GM10266 (cell line): Measurements from ENCODE around the gene UNC5A.

Experiments
- DNase-seq: peaks from one replicate; pipeline ENCODE4 v3.0.0; 2012; ENCODE audit errors: extremely low spot score
- CTCF ChIP-seq: IDR thresholded peaks from 2 replicates; pipeline ENCODE4 v1.5.1; 2012; ENCODE audit warnings: mild to moderate bottlenecking, low read depth; ENCODE audit not compliant: control insufficient read depth, insufficient read depth; ENCODE audit errors: missing control alignments

Gene UNC5A

GRCh38 chr5:176837707-176838115 lies 27.4 kb downstream of the UNC5A start:
- DNase-seq: peak; percentile 83
- no peak for TF ChIP-seq CTCF

GRCh38 chr5:176843673-176844072 lies 33.3 kb downstream of the UNC5A start:
- no peak for TF ChIP-seq CTCF
- no peak for DNase-seq

- no peak for TF ChIP-seq CTCF
- no peak for DNase-seq
These were observed 33.9 kb downstream of the UNC5A start for GRCh38 chr5:176844281-176844680.

- no peak for DNase-seq
These were observed 34.5 kb downstream of the UNC5A start for GRCh38 chr5:176844706-176845391.

GRCh38 chr5:176845392-176845713 lies 35.0 kb downstream of the UNC5A start:
- no peak for TF ChIP-seq CTCF

More at GRCh38 chr5:176844706-176845391, 34.5 kb downstream of the UNC5A start:
- no peak for TF ChIP-seq CTCF

GRCh38 chr5:176846335-176847140 lies 36.2 kb downstream of the UNC5A start:
- no peak for DNase-seq
- TF ChIP-seq CTCF: no peak

More at GRCh38 chr5:176845392-176845713, 35.0 kb downstream of the UNC5A start:
- no peak for DNase-seq

- TF ChIP-seq CTCF: no peak
- DNase-seq: no peak
These were observed 36.8 kb downstream of the UNC5A start for GRCh38 chr5:176847148-176847547.
